Cardiac fibroblast (primary cell): ENCODE results near the gene LIN7B.

ENCODE experiments used
- DNase-seq, 2 donors: peaks; one replicate each; pipeline versions ENCODE4 v3.0.0 to v3.0.0-alpha.2; 2010; ENCODE audit warnings: low read depth in 2 of 2
- H3K4me3 ChIP-seq, 2 donors: replicated peaks in 1 of 2; 1 replicate in 1 of 2; 2 replicates in 1 of 2; pipeline ENCODE4 v1.5.1; 2011; ENCODE audit warnings: low read depth in 2 of 2, low read length in 2 of 2, mild to moderate bottlenecking in 2 of 2, moderate library complexity in 1 of 2
- CTCF ChIP-seq: IDR thresholded peaks from one replicate; pipeline ENCODE4 v1.5.1; 2011; ENCODE audit warnings: low read depth, mild to moderate bottlenecking, low read length, inconsistent platforms

LIN7B gene

DNA sequence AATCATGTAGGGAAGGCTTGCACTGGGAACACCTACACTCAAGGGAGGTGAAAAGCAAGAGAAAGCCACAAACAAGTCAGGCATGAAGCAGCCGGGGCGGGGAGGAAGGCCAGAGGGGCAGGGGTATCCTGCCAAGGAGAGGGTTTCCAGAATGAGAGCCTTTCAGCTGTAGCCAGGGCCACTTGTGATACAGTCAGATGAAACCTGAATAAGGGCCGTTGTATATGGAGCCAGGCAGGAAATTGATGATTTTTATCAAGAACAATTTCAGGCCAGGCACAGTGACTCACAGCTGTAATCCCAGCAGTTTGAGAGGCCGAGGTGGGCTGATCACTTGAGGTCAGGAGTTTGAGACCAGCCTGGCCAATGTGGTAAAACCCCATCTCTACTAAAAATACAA is 47.8 kb downstream of the LIN7B start:
- H3K4me3 ChIP-seq, result no peak overlapping the region
- peak in 1 of 2 donors; percentile 44 for DNase-seq
- no peak for TF ChIP-seq CTCF

GRCh38 chr19:49165111-49165750 is 51.1 kb downstream of the LIN7B start:
- no peak for TF ChIP-seq CTCF
- H3K4me3 ChIP-seq, result no peak overlapping the region
- DNase-seq, result no peak

- DNase-seq, result no peak
- no peak overlapping the region for H3K4me3 ChIP-seq
- TF ChIP-seq CTCF, result no peak
Measured at GRCh38 chr19:49165865-49166301, 51.7 kb downstream of the LIN7B start.

GRCh38 chr19:49167857-49168409 is 53.8 kb downstream of the LIN7B start:
- no peak overlapping the region for H3K4me3 ChIP-seq

More at GRCh38 chr19:49167857-49168409, 53.8 kb downstream of the LIN7B start:
- no peak for TF ChIP-seq CTCF
- no peak for DNase-seq
